Left lung (tissue), 10 donors: ENCODE results near the gene ILF3. TPM values are rescaled to one million over a fixed set of nuclear protein-coding genes. Genes with fewer than 3 reads are reported as not detected.

Experiments used
- ATAC-seq: fragments of 200-7000 bp; cut with Tn5 transposase; one replicate; pipeline ENCODE4 v1.9.1; 2020; ENCODE audit warnings: moderate library complexity
- DNase-seq, 4 donors: peaks; one replicate each; pipeline ENCODE4 v3.0.0-alpha.2; 2013 to 2020
- H3K27ac ChIP-seq, 2 donors: fragments of 200-600 bp; sonication (generic) in 1 of 2; one replicate each; pipeline versions ENCODE4 v1.5.0 to v1.8.0; 2020 to 2021
- H3K27me3 ChIP-seq, 2 donors: fragments of 200-600 bp; sonication (generic) in 1 of 2; one replicate each; pipeline versions ENCODE4 v1.5.0 to v1.8.0; 2020 to 2021
- H3K36me3 ChIP-seq, 2 donors: fragments of 200-600 bp; sonication (generic) in 1 of 2; one replicate each; pipeline versions ENCODE4 v1.5.0 to v1.8.0; 2020 to 2021
- H3K4me1 ChIP-seq, 2 donors: fragments of 200-600 bp; one replicate each; pipeline ENCODE4 v1.8.0; 2021
- H3K4me3 ChIP-seq, 2 donors: fragments of 200-600 bp; sonication (generic) in 1 of 2; one replicate each; pipeline versions ENCODE4 v1.5.0 to v1.8.0; 2020 to 2021; ENCODE audit warnings: mild to moderate bottlenecking in 1 of 2
- H3K9me3 ChIP-seq, 2 donors: fragments of 200-600 bp; sonication (generic) in 1 of 2; one replicate each; pipeline versions ENCODE4 v1.5.0 to v1.8.0; 2020 to 2021
- CTCF ChIP-seq, 2 donors: fragments of 200-600 bp; sonication (generic) in 1 of 2; IDR thresholded peaks; one replicate each; pipeline versions ENCODE4 v1.5.0 to v1.8.0; 2021; ENCODE audit warnings: antibody characterized with exemption in 2 of 2
- intact Hi-C, 2 donors: fragments of 100-400 bp; cut with DNase I; formaldehyde crosslinking; loops; one replicate each; pipeline versions ENCODE4 v1.11.2 to v1.14.2; 2022
- polyA plus RNA-seq, 6 donors: library from polyadenylated mRNA; unstranded; fragments of 120-200 nt; gene quantifications; one replicate each; pipeline ENCODE4 v1.2.1, GENCODE V29; 2013; ENCODE audit not compliant: insufficient read length in 6 of 6
- total RNA-seq, 2 donors: library from RNA; stranded (reverse); fragmentation: NEBNext Ultra II Directional; extraction: Animal tissue kit (Norgen Biotek cat#: 25700); gene quantifications; one replicate each; pipeline ENCODE4 v1.2.1, GENCODE V29; 2021
- donor health status: DM: no; HTN: yes; CAD: no.
- donor health status: DM: no; HTN: no; CAD: no.

The ILF3 gene
- total and polyA plus RNA-seq, 8 donors, result 161 to 357 (median 298) TPM

DNA sequence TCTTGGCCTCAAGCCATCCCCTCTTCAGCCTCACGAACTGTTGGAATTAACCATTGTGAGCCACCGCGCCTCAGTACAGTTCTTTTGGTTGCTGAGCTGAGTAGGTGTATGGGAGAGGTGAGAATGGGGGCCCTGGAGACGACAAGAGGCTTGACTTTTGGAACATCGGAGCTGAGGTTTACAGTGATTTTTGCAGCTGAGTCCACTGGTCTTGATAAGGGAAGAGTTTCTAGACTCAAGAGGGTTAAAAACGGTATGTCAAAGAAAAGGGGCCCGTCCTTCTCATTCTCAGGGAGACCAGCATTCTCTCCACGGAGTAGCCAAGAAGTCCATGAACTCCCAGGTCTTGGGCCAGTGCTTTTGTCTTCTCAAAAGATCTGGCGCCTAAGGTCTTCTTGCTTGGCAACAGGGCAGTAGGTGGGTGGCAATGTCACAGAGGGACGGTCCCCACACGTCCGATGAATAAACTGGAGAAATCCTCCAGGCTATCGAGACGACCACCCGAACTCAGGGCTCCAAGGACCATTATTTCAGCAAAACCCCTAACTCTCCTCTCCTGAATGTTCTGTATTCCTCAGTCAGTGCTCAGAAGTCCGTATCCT is 40.7 kb downstream of the ILF3 start:
- Histone ChIP-seq H3K4me1 (peaks cover 0 to 14% of the 10 kb centered on the region in 2 donors), H3K9me3 (no peaks in the 10 kb centered on the region), H3K27ac (no peak overlapping the region), H3K4me3 (no peak overlapping the region), H3K27me3 (no peaks in the 10 kb centered on the region), H3K36me3 (peaks cover 0 to 28% of the 10 kb centered on the region in 2 donors)
- TF ChIP-seq CTCF (IDR thresholded peaks at IDR 0.05), result no peak
- intact Hi-C loops, result no loop called here
- DNase-seq, result no peak
- ATAC-seq, result no peak

DNA sequence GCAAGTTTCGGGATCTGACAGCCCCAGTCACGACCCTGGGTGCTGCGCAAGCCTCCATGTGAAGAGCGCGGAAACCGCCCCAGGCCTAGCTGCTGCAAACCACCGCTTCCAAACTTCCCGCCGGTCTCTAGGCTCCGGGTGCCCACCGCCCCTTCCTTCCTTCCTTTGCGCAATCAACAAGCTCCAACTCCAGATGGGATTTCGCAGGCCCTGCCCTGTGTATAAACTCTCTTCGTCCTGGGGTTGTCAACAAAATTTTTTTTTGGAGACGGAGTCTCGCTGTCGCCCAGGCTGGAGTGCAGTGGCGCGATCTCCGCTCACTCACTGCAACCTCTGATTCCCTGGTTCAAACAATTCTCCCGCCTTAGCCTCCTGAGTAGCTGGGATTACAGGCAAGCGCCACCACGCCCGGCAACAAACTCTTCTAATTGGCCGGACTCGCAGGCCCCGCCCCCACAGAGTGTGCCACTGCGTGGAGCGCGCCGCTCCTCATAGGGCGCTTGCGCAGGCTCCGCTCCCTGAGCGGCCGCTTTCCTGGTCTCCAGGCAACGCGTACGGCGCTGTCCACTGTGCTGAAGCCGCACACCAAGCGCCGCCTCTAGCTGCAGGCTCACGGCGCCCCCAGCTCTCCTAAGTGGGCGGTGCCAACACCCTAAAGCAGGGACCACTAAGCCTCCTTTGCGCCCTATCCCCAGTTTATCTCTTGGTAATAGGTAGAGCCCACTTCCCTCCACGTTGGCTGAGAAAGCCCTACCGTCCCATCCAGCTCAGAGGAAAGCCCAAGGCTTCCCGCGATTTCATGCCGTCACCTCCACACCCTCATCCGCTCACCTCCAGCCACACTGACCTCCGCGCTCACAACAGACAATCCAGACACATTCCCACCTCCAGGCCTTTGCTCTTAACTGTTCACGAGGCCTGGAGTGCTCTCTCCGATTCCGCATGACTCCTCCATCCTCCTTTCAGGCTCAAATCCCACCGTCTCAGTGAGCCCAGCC is 41.6 kb downstream of the ILF3 start:
- Histone ChIP-seq H3K4me1 (peaks cover 0 to 14% of the 10 kb centered on the region in 2 donors), H3K9me3 (no peaks in the 10 kb centered on the region), H3K27ac (no peak overlapping the region), H3K27me3 (no peaks in the 10 kb centered on the region), H3K4me3 (peak overlapping the region in 1 of 2 donors; percentile 1), H3K36me3 (peaks cover 0 to 19% of the 10 kb centered on the region in 2 donors)
- DNase-seq (peak; percentile 84 to 98 (median 94)), ATAC-seq (peak; percentile 99)
- TF ChIP-seq CTCF (IDR thresholded peaks at IDR 0.05), result no peak
- intact Hi-C loops, result no loop called here

GRCh38 chr19:10699650-10700335 is 45.6 kb downstream of the ILF3 start:
- DNase-seq (peak in 1 of 4 donors; percentile 43), ATAC-seq (peak; percentile 15)
- Histone ChIP-seq H3K27ac (no peak overlapping the region), H3K9me3 (no peaks in the 10 kb centered on the region), H3K4me1 (peaks cover 5 to 31% of the 10 kb centered on the region in 2 donors), H3K36me3 (no peaks in the 10 kb centered on the region), H3K4me3 (no peak overlapping the region), H3K27me3 (no peaks in the 10 kb centered on the region)
- intact Hi-C loops, result loop anchor here in 1 of 2 donors (5.0 kb wide), 1 partner anchor 117 kb away; no protein-coding TSS in a partner anchor
- TF ChIP-seq CTCF (IDR thresholded peaks at IDR 0.05), result peak; percentile 52 to 59

DNA sequence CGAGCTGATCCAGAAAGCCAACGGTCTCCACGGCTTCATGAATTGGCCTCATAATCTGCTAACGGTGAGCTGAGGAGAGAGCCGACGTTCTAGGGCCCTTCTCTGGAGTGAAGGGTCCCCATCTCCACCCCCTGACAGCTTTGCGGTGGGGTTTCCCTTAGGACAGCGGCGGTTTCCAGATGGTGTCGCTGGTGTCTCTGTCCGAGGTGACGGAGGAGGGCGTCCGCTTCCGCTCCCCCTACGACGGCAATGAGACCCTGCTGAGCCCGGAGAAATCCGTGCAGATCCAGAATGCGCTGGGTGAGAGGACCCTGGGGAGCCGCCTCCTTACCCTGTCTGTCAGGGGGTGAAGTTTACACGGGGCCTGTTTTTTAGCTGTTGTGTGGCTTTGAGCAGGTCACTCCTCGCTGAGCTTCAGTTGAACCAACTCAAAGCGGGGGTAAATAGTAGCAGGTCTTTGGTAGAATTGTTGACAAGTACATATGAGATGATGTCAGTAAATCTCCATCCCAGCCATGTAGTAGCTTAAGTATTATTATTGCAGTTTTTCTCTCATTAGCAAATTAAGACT is 47.9 kb downstream of the ILF3 start:
- intact Hi-C loops, result loop anchor here in 1 of 2 donors (5.0 kb wide), 1 partner anchor 120 kb away; no protein-coding TSS in a partner anchor
- no peaks in the 10 kb centered on the region for H3K36me3 ChIP-seq
- H3K27ac ChIP-seq, result no peak overlapping the region
- no peaks in the 10 kb centered on the region for H3K9me3 ChIP-seq
- no peak for DNase-seq
- TF ChIP-seq CTCF (IDR thresholded peaks at IDR 0.05), result no peak
- H3K27me3 ChIP-seq, result no peaks in the 10 kb centered on the region
- ATAC-seq, result peak; percentile 29
- peak overlapping the region; percentile 71 to 83 for H3K4me3 ChIP-seq
- peaks cover 5 to 18% of the 10 kb centered on the region in 2 donors for H3K4me1 ChIP-seq
